GM23338 (cell line): Measurements from ENCODE around the gene COL4A2. TPM values are rescaled to one million over a fixed set of nuclear protein-coding genes. Genes with fewer than 3 reads are reported as not detected.

Source experiments
- CREB1 ChIP-seq: fragments of 250-450 bp; sonication (Bioruptor Pico); IDR thresholded peaks from 2 replicates; pipeline ENCODE4 v1.5.0; 2020; ENCODE audit warnings: low read depth, mild to moderate bottlenecking, moderate library complexity
- CTCF ChIP-seq, 2 experiments: fragments of 200-600 bp in 1 of 2; sonication (generic) in 1 of 2; conservative IDR thresholded peaks; 2 replicates each; pipeline versions ENCODE4 v1.5.1 to v1.6.1; 2016 to 2017; ENCODE audit warnings: antibody characterized with exemption in 2 of 2, low read depth in 2 of 2, mild to moderate bottlenecking in 2 of 2, moderate library complexity in 1 of 2
- EZH2 ChIP-seq: fragments of 200-600 bp; sonication (generic); IDR thresholded peaks from one replicate; pipeline ENCODE4 v1.8.0; 2017; ENCODE audit warnings: antibody characterized with exemption, mild to moderate bottlenecking, low read depth; ENCODE audit not compliant: unreplicated experiment
- EZH2phosphoT487 ChIP-seq: fragments of 200-600 bp; sonication (generic); IDR thresholded peaks from one replicate; pipeline ENCODE4 v1.8.1; 2018; ENCODE audit warnings: antibody characterized with exemption; ENCODE audit not compliant: unreplicated experiment
- JUNB ChIP-seq: IDR thresholded peaks from one replicate; pipeline ENCODE4 v1.6.1; 2016; ENCODE audit warnings: antibody characterized with exemption; ENCODE audit not compliant: unreplicated experiment
- POLR2AphosphoS5 ChIP-seq: IDR thresholded peaks from 2 replicates; pipeline ENCODE4 v1.6.1; 2016; ENCODE audit warnings: antibody characterized with exemption, low read depth
- STAT1 ChIP-seq: IDR thresholded peaks from one replicate; pipeline ENCODE4 v1.6.1; 2016; ENCODE audit warnings: antibody characterized with exemption; ENCODE audit not compliant: unreplicated experiment
- ZNF114 ChIP-seq: fragments of 250-450 bp; sonication (Bioruptor Pico); IDR thresholded peaks from 2 replicates; pipeline ENCODE4 v1.5.0; 2020; ENCODE audit warnings: mild to moderate bottlenecking, moderate library complexity
- polyA plus RNA-seq: library from polyadenylated mRNA; unstranded; fragments of >200 nt; fragmentation: Nextera tagmentation; extraction: Ambion mirVana; gene quantifications from 2 replicates; pipeline ENCODE4 v1.2.1, GENCODE V29; 2016
- total RNA-seq: library from RNA; depleted of rRNA; stranded (reverse); fragments of >200 nt; shearing (Covaris generic); gene quantifications from 2 replicates; pipeline ENCODE4 v1.2.3, GENCODE V29; 2014
- TF ChIP-seq, protein P1 (sequence below): fragments of 250-450 bp; sonication (Bioruptor Pico); IDR thresholded peaks from 2 replicates; pipeline ENCODE4 v1.5.0; 2020; ENCODE audit warnings: mild to moderate bottlenecking, moderate library complexity
- TF ChIP-seq, protein P2 (sequence below): IDR thresholded peaks from one replicate; pipeline ENCODE4 v1.6.1; 2018; ENCODE audit warnings: antibody characterized with exemption; ENCODE audit not compliant: unreplicated experiment

Gene COL4A2
- total and polyA plus RNA-seq, 2 experiments from 2014 or later: 37.4 to 131 TPM

- TF ChIP-seq, protein P1, sequence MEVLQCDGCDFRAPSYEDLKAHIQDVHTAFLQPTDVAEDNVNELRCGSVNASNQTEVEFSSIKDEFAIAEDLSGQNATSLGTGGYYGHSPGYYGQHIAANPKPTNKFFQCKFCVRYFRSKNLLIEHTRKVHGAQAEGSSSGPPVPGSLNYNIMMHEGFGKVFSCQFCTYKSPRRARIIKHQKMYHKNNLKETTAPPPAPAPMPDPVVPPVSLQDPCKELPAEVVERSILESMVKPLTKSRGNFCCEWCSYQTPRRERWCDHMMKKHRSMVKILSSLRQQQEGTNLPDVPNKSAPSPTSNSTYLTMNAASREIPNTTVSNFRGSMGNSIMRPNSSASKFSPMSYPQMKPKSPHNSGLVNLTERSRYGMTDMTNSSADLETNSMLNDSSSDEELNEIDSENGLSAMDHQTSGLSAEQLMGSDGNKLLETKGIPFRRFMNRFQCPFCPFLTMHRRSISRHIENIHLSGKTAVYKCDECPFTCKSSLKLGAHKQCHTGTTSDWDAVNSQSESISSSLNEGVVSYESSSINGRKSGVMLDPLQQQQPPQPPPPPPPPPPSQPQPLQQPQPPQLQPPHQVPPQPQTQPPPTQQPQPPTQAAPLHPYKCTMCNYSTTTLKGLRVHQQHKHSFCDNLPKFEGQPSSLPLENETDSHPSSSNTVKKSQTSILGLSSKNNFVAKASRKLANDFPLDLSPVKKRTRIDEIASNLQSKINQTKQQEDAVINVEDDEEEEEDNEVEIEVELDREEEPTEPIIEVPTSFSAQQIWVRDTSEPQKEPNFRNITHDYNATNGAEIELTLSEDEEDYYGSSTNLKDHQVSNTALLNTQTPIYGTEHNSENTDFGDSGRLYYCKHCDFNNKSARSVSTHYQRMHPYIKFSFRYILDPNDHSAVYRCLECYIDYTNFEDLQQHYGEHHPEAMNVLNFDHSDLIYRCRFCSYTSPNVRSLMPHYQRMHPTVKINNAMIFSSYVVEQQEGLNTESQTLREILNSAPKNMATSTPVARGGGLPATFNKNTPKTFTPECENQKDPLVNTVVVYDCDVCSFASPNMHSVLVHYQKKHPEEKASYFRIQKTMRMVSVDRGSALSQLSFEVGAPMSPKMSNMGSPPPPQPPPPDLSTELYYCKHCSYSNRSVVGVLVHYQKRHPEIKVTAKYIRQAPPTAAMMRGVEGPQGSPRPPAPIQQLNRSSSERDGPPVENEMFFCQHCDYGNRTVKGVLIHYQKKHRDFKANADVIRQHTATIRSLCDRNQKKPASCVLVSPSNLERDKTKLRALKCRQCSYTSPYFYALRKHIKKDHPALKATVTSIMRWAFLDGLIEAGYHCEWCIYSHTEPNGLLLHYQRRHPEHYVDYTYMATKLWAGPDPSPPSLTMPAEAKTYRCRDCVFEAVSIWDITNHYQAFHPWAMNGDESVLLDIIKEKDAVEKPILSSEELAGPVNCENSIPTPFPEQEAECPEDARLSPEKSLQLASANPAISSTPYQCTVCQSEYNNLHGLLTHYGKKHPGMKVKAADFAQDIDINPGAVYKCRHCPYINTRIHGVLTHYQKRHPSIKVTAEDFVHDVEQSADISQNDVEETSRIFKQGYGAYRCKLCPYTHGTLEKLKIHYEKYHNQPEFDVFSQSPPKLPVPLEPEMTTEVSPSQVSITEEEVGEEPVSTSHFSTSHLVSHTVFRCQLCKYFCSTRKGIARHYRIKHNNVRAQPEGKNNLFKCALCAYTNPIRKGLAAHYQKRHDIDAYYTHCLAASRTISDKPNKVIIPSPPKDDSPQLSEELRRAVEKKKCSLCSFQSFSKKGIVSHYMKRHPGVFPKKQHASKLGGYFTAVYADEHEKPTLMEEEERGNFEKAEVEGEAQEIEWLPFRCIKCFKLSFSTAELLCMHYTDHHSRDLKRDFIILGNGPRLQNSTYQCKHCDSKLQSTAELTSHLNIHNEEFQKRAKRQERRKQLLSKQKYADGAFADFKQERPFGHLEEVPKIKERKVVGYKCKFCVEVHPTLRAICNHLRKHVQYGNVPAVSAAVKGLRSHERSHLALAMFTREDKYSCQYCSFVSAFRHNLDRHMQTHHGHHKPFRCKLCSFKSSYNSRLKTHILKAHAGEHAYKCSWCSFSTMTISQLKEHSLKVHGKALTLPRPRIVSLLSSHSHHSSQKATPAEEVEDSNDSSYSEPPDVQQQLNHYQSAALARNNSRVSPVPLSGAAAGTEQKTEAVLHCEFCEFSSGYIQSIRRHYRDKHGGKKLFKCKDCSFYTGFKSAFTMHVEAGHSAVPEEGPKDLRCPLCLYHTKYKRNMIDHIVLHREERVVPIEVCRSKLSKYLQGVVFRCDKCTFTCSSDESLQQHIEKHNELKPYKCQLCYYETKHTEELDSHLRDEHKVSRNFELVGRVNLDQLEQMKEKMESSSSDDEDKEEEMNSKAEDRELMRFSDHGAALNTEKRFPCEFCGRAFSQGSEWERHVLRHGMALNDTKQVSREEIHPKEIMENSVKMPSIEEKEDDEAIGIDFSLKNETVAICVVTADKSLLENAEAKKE: no peak
- no peak for TF ChIP-seq ZNF114 (CRISPR knock-in tag)
- TF ChIP-seq EZH2: no peak
- TF ChIP-seq POLR2AphosphoS5: no peak
- no peak for TF ChIP-seq CTCF (conservative IDR thresholded peaks at IDR 0.05; ENCODE audit: low read depth in 2 of 2)
- TF ChIP-seq EZH2phosphoT487: no peak
- TF ChIP-seq CREB1 (CRISPR knock-in tag): no peak
- TF ChIP-seq, protein P2, sequence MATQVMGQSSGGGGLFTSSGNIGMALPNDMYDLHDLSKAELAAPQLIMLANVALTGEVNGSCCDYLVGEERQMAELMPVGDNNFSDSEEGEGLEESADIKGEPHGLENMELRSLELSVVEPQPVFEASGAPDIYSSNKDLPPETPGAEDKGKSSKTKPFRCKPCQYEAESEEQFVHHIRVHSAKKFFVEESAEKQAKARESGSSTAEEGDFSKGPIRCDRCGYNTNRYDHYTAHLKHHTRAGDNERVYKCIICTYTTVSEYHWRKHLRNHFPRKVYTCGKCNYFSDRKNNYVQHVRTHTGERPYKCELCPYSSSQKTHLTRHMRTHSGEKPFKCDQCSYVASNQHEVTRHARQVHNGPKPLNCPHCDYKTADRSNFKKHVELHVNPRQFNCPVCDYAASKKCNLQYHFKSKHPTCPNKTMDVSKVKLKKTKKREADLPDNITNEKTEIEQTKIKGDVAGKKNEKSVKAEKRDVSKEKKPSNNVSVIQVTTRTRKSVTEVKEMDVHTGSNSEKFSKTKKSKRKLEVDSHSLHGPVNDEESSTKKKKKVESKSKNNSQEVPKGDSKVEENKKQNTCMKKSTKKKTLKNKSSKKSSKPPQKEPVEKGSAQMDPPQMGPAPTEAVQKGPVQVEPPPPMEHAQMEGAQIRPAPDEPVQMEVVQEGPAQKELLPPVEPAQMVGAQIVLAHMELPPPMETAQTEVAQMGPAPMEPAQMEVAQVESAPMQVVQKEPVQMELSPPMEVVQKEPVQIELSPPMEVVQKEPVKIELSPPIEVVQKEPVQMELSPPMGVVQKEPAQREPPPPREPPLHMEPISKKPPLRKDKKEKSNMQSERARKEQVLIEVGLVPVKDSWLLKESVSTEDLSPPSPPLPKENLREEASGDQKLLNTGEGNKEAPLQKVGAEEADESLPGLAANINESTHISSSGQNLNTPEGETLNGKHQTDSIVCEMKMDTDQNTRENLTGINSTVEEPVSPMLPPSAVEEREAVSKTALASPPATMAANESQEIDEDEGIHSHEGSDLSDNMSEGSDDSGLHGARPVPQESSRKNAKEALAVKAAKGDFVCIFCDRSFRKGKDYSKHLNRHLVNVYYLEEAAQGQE: no peak
- TF ChIP-seq STAT1: no peak
- TF ChIP-seq JUNB: no peak
Observed at GRCh38 chr13:110557610-110558305, 250.7 kb downstream of the COL4A2 start (continued).
